Measurements from ENCODE around the gene ARAP3.

The ARAP3 gene

DNA sequence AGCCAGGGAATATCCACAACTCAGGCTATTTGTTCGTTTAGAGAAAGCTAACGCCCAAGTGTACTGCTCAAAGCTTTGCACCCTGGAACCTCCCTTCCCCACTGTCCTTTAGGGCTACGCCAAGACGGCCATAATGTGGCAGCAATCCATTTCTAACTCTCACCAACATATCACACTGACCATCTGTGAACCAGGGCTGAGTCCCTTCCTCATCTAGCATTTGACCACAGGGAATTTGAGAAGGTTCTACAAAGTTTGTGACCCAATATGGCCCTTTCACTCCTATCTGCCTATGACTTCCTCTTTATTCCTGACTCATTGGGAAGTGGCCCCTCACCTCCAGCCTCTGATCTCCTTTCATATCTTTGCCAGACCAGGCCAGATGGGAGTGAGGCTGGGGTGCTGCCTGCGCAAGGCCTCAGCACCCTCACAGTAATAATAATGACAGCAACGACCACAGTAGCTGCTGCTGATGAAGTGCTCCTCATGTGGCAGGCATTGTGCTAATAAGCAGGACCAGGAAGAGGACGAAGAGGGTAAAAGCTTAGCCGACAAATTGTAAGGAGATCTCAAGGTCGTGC, 9.3 kb upstream of the ARAP3 start:
- TF ChIP-seq, protein P1, sequence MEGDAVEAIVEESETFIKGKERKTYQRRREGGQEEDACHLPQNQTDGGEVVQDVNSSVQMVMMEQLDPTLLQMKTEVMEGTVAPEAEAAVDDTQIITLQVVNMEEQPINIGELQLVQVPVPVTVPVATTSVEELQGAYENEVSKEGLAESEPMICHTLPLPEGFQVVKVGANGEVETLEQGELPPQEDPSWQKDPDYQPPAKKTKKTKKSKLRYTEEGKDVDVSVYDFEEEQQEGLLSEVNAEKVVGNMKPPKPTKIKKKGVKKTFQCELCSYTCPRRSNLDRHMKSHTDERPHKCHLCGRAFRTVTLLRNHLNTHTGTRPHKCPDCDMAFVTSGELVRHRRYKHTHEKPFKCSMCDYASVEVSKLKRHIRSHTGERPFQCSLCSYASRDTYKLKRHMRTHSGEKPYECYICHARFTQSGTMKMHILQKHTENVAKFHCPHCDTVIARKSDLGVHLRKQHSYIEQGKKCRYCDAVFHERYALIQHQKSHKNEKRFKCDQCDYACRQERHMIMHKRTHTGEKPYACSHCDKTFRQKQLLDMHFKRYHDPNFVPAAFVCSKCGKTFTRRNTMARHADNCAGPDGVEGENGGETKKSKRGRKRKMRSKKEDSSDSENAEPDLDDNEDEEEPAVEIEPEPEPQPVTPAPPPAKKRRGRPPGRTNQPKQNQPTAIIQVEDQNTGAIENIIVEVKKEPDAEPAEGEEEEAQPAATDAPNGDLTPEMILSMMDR (IDR thresholded peaks at IDR 0.05; ENCODE audit: low read depth, low read length): no peak
- no peak for DNase-seq (ENCODE audit: extremely low read depth, low read depth)

DNA sequence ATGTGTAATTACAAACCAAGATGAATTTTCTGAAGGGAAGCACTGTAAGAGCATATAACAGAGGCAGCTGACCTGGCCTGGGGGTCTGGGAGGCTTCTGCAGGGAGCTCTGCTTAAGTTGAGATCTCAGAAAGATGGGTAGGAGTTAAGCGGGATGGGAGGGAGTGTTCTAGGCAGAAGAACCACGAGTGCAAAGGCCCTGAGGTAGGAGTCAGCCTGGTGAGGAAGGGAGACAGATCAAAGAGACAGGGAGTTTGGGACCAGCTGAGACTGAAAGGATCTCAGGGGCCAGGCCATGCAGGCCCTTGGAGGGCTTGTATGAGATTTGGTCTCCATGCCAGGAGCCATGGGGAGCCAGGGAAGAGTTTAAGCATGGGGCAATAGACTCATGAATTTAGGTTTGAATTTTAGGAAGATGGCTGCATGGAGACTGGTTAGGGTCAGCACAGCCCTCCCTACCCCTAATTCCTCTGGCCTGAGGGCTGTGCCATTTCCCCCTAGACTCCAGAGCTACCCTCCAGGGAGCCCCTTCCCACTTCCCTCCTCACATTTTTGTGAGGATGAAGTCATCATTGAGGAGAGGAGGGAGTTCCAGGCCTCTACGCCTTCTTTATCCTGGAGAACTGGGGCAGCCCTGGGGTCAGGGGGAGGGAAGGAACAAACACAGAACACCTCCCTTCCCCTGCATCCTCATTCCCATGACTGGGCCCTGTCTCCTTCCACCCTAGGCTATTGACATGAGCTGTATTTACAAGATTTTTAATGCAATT, 4.8 kb upstream of the ARAP3 start:
- TF ChIP-seq, protein P1 (IDR thresholded peaks at IDR 0.05; ENCODE audit: low read depth, low read length): no peak
- DNase-seq (ENCODE audit: extremely low read depth, low read depth): no peak

GRCh38 chr5:141685591-141685990, 3.6 kb upstream of the ARAP3 start:
- TF ChIP-seq, protein P1 (IDR thresholded peaks at IDR 0.05; ENCODE audit: low read depth, low read length): no peak
- no peak for DNase-seq (ENCODE audit: extremely low read depth, low read depth)

- TF ChIP-seq, protein P1 (IDR thresholded peaks at IDR 0.05; ENCODE audit: low read depth, low read length): no peak
- DNase-seq (ENCODE audit: extremely low read depth, low read depth): no peak
These were observed 1.6 kb upstream of the ARAP3 start for GRCh38 chr5:141683596-141684141.

DNA sequence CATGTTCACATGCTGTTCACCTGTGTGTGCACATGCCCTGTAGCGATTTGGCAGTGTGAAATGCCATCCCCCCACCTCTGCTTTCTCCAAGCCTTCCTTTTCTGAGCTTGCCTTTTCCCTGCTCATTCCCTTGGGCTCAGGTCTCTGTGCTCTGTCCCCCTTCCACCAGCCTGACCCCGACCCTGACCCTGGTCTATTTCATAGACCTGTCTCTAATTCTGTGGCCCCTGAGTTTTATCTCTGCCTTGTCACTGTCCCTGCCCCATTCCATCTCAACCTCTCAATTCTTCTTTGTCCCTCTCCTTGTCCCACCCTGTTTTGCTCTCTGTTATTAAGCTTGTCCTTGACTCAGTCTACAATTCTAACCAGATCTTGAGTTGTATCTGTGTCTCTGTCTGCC, 735 bp downstream of the ARAP3 start:
- TF ChIP-seq, protein P1 (IDR thresholded peaks at IDR 0.05; ENCODE audit: low read depth, low read length): no peak
- no peak for DNase-seq (ENCODE audit: extremely low read depth, low read depth)

DNA sequence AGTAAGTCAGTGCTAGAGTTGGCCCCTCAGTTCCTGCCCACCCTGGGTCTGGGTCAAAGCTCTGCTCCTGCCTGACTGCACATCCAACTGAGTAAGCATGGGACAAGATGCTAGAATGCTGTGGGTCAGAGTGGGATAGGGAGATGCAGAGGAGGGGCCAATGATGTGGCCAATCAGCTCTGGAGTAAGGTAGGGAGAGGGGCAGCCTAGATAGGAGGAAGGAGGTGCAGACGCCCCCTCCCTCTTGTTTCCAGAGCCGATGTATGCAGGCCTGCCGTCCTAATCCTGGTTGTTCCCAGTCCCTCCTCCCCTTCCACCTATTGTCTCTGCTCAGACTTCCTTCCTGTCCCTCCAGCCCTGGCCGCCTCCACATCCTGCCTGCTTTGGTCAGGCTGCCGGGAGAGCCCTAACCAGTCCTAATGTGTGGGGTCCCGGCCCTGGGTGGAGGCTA, 1.3 kb downstream of the ARAP3 start:
- TF ChIP-seq, protein P1 (IDR thresholded peaks at IDR 0.05; ENCODE audit: low read depth, low read length): no peak
- no peak for DNase-seq (ENCODE audit: extremely low read depth, low read depth)

DNA sequence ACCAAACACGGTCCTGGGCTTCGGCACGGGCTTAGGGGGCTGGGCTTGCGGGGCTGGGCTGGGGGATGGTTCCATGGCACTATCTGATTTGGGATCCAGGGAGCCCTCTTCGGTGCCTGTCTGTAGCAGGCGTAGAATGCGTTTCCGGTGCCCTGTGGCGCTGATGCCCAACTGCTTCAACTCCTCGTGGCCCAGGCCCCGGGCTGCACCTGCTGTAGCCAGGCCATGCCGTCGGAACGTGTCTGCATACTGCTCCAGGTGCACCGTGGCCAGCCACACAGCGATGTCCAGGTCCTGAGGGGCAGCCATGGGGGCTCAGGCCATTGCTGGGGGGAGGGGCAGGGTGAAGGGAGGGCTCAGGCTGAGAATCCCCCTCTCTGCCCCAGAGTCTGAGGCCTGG, 1.9 kb downstream of the ARAP3 start:
- TF ChIP-seq, protein P1 (IDR thresholded peaks at IDR 0.05; ENCODE audit: low read depth, low read length): no peak
- no peak for DNase-seq (ENCODE audit: extremely low read depth, low read depth)

All from AG09319 (cell line).